ENCODE results near the gene NXPH2. TPM values are rescaled to one million over a fixed set of nuclear protein-coding genes. Genes with fewer than 3 reads are reported as not detected.

Gene NXPH2
- total RNA-seq, 4 donors from 2014 or later = not detected

DNA sequence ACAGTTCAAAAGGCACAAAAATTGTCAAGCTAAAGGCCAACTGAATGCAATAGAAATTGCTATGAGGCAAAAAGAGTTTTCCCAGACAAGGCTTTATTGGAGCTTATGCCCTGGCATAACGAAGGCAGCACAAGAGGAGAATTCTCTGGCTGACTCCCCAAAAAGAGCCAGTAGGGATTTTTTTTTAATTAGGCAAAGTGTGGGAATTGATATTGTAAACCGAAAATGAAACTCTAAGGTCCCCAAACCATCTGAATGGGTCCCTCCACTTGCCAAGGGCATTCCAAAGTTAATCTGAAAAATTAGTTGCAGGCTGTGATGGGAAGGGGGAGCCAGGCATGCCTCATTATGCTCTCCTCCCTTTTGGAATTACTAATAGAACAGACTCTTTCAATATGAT is 159.8 kb downstream of the NXPH2 start:
- in situ Hi-C loops (cut with MboI; ENCODE audit: low sequenced_read_pairs in 4 of 4) (no loop called here), intact Hi-C loops (cut with DNase I; ENCODE audit: low total_unique reads) (no loop called here)
- Histone ChIP-seq H3K36me3 (no peaks in the 10 kb centered on the region), H3K27ac (no peak overlapping the region), H3K9me3 (no peaks in the 10 kb centered on the region), H3K4me1 (no peaks in the 10 kb centered on the region), H3K4me3 (no peak overlapping the region), H3K27me3 (no peaks in the 10 kb centered on the region)
- DNase-seq (no peak), ATAC-seq (no peak)
- no peak for TF ChIP-seq POLR2A (IDR thresholded peaks at IDR 0.05)
- TF ChIP-seq, protein P1, sequence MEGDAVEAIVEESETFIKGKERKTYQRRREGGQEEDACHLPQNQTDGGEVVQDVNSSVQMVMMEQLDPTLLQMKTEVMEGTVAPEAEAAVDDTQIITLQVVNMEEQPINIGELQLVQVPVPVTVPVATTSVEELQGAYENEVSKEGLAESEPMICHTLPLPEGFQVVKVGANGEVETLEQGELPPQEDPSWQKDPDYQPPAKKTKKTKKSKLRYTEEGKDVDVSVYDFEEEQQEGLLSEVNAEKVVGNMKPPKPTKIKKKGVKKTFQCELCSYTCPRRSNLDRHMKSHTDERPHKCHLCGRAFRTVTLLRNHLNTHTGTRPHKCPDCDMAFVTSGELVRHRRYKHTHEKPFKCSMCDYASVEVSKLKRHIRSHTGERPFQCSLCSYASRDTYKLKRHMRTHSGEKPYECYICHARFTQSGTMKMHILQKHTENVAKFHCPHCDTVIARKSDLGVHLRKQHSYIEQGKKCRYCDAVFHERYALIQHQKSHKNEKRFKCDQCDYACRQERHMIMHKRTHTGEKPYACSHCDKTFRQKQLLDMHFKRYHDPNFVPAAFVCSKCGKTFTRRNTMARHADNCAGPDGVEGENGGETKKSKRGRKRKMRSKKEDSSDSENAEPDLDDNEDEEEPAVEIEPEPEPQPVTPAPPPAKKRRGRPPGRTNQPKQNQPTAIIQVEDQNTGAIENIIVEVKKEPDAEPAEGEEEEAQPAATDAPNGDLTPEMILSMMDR (IDR thresholded peaks at IDR 0.05 in 4 of 5, conservative IDR thresholded peaks at IDR 0.05 in 1 of 5) = no peak

Data from gastrocnemius medialis (tissue), 4 donors.